ENCODE data around the gene POU2F1. TPM values are rescaled to one million over a fixed set of nuclear protein-coding genes. Genes with fewer than 3 reads are reported as not detected.

Gene POU2F1
- total RNA-seq, 1 donor from 2014 or later, result 18.0 TPM

GRCh38 chr1:167270349-167271092, 49.8 kb downstream of the POU2F1 start:
- intact Hi-C loops (cut with micrococcal nuclease), result no loop called here

- intact Hi-C loops (cut with micrococcal nuclease), result no loop called here
Observed at GRCh38 chr1:167272369-167272957, 51.8 kb downstream of the POU2F1 start.

- intact Hi-C loops (cut with micrococcal nuclease), result no loop called here
Observed at GRCh38 chr1:167273027-167273800, 52.5 kb downstream of the POU2F1 start.

- intact Hi-C loops (cut with micrococcal nuclease), result no loop called here
Observed at GRCh38 chr1:167274061-167274460, 53.4 kb downstream of the POU2F1 start.

- intact Hi-C loops (cut with micrococcal nuclease), result no loop called here
Observed at GRCh38 chr1:167276969-167277368, 56.3 kb downstream of the POU2F1 start.

GRCh38 chr1:167278497-167278896, 57.8 kb downstream of the POU2F1 start:
- intact Hi-C loops (cut with micrococcal nuclease), result no loop called here

GRCh38 chr1:167280912-167281311, 60.2 kb downstream of the POU2F1 start:
- intact Hi-C loops (cut with micrococcal nuclease), result no loop called here

- intact Hi-C loops (cut with micrococcal nuclease), result no loop called here
Observed at GRCh38 chr1:167288390-167289074, 67.8 kb downstream of the POU2F1 start.

- intact Hi-C loops (cut with micrococcal nuclease), result no loop called here
Observed at GRCh38 chr1:167289075-167289442, 68.4 kb downstream of the POU2F1 start.

GRCh38 chr1:167289966-167290365, 69.3 kb downstream of the POU2F1 start:
- intact Hi-C loops (cut with micrococcal nuclease), result no loop called here

- intact Hi-C loops (cut with micrococcal nuclease), result no loop called here
Observed at GRCh38 chr1:167291539-167292185, 71.0 kb downstream of the POU2F1 start.

GRCh38 chr1:167292216-167292615, 71.5 kb downstream of the POU2F1 start:
- intact Hi-C loops (cut with micrococcal nuclease), result no loop called here

GRCh38 chr1:167293057-167293456, 72.4 kb downstream of the POU2F1 start:
- intact Hi-C loops (cut with micrococcal nuclease), result no loop called here

GRCh38 chr1:167294528-167294927, 73.8 kb downstream of the POU2F1 start:
- intact Hi-C loops (cut with micrococcal nuclease), result no loop called here

- intact Hi-C loops (cut with micrococcal nuclease), result no loop called here
Observed at GRCh38 chr1:167297222-167298214, 76.8 kb downstream of the POU2F1 start.

- intact Hi-C loops (cut with micrococcal nuclease), result no loop called here
Observed at GRCh38 chr1:167298325-167298724, 77.6 kb downstream of the POU2F1 start.

- intact Hi-C loops (cut with micrococcal nuclease), result no loop called here
Observed at GRCh38 chr1:167301355-167301754, 80.7 kb downstream of the POU2F1 start.

GRCh38 chr1:167304165-167304564, 83.5 kb downstream of the POU2F1 start:
- intact Hi-C loops (cut with micrococcal nuclease), result no loop called here

- intact Hi-C loops (cut with micrococcal nuclease), result no loop called here
Observed at GRCh38 chr1:167305059-167305705, 84.5 kb downstream of the POU2F1 start.
